ENCODE measurements around the gene GPR35.

The GPR35 gene, protein sequence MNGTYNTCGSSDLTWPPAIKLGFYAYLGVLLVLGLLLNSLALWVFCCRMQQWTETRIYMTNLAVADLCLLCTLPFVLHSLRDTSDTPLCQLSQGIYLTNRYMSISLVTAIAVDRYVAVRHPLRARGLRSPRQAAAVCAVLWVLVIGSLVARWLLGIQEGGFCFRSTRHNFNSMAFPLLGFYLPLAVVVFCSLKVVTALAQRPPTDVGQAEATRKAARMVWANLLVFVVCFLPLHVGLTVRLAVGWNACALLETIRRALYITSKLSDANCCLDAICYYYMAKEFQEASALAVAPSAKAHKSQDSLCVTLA

DNA sequence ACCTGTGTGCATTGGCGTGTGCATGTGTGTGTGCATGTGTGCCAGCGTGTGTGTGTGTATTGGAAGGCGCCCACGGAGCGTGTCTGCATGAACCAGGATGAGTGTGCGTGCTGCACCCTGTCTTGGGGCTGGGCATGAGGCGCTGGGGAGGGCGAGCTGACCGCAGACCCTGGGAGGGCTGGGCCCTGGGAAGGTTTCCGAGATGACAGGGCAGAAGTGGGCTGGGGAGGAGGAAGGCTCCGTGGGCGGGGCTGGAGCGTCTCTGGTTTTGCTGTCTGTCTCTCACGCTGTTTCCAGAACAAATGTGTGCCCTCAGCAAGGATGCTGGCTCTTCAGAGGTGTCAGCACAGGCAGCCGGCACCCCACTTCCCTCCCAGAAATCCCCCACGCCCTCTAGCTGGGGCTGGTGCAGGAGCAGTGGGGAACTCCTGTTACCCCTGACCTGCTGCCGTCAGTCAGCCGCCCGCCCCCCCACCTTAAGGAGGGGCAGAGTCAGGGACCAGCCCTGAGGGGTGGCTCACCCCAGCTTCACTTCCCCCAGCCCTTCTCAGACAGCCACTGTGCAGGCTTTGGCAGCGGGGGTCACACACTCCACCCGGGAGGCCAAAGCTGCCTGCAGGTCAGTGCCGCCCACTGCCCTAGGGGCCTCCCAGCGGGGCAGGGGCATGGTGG lies at the start of gene GPR35:
TSS of gene GPR35 (plus strand) at position 531 of the 672 bp plus-strand sequence. CDS start 4,473 bp downstream, outside the sequence.
- Histone ChIP-seq H3K79me2 (ENCODE audit: low read length) (no peaks in the 10 kb centered on the region), H4K20me1 (ENCODE audit: insufficient read depth, low read length) (no peaks in the 10 kb centered on the region), H3K9me3 (ENCODE audit: insufficient read depth, low read length) (no peaks in the 10 kb centered on the region), H3K4me3 (ENCODE audit: low read length) (peak within 1 kb of the TSS; percentile 60), H3K27me3 (ENCODE audit: low read depth, low read length) (no peaks in the 10 kb centered on the region), H3K4me2 (ENCODE audit: low read length) (peak within 1 kb of the TSS; percentile 62), H3K27ac (ENCODE audit: low read length) (no peak within 1 kb of the TSS), H3K9ac (ENCODE audit: low read length) (no peak within 1 kb of the TSS), H3K36me3 (replicated peaks; ENCODE audit: low read depth, low read length) (no peaks in the 10 kb centered on the region), H3K4me1 (ENCODE audit: low read length) (peaks cover 37% of the 10 kb centered on the region), H2AFZ (ENCODE audit: low read depth, low read length) (no peak within 1 kb of the TSS)
- TF ChIP-seq, protein P1, sequence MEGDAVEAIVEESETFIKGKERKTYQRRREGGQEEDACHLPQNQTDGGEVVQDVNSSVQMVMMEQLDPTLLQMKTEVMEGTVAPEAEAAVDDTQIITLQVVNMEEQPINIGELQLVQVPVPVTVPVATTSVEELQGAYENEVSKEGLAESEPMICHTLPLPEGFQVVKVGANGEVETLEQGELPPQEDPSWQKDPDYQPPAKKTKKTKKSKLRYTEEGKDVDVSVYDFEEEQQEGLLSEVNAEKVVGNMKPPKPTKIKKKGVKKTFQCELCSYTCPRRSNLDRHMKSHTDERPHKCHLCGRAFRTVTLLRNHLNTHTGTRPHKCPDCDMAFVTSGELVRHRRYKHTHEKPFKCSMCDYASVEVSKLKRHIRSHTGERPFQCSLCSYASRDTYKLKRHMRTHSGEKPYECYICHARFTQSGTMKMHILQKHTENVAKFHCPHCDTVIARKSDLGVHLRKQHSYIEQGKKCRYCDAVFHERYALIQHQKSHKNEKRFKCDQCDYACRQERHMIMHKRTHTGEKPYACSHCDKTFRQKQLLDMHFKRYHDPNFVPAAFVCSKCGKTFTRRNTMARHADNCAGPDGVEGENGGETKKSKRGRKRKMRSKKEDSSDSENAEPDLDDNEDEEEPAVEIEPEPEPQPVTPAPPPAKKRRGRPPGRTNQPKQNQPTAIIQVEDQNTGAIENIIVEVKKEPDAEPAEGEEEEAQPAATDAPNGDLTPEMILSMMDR (IDR thresholded peaks at IDR 0.05; ENCODE audit: low read depth, low read length): no peak
- TF ChIP-seq EZH2phosphoT487 (IDR thresholded peaks at IDR 0.05; ENCODE audit: low read depth): no peak

DNA sequence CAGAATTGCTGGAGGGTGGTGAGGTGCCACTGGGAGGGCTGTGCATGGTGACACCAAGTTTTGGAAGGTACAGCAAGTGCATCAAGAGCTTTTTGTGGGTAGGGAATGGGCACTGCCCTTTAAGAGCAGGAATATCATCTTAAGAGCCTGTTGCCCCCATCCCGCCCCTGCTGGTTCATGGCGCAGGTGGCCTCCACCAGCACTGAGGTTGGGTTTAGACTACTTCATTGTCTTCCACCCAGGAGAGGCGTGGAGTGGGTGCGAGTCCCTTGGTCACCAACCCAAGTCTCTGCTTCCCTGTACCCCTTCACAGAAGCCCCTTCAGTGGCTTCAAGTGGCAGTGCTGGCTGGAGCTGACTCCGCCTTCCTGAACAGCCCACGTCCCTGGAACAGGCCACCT lies 49.2 kb upstream of the GPR35 start:
- Histone ChIP-seq H3K79me2 (ENCODE audit: low read length) (peaks cover 14% of the 10 kb centered on the region), H3K27ac (ENCODE audit: low read length) (no peak overlapping the region), H2AFZ (ENCODE audit: low read depth, low read length) (no peak overlapping the region), H3K4me3 (ENCODE audit: low read length) (no peak overlapping the region), H3K9me3 (ENCODE audit: insufficient read depth, low read length) (no peaks in the 10 kb centered on the region), H3K36me3 (replicated peaks; ENCODE audit: low read depth, low read length) (peaks cover 8% of the 10 kb centered on the region), H4K20me1 (ENCODE audit: insufficient read depth, low read length) (no peaks in the 10 kb centered on the region), H3K9ac (ENCODE audit: low read length) (no peak overlapping the region), H3K27me3 (ENCODE audit: low read depth, low read length) (no peaks in the 10 kb centered on the region), H3K4me2 (ENCODE audit: low read length) (no peak overlapping the region), H3K4me1 (ENCODE audit: low read length) (peaks cover 26% of the 10 kb centered on the region)
- TF ChIP-seq, protein P1 (IDR thresholded peaks at IDR 0.05; ENCODE audit: low read depth, low read length): no peak
- no peak for TF ChIP-seq EZH2phosphoT487 (IDR thresholded peaks at IDR 0.05; ENCODE audit: low read depth)

DNA sequence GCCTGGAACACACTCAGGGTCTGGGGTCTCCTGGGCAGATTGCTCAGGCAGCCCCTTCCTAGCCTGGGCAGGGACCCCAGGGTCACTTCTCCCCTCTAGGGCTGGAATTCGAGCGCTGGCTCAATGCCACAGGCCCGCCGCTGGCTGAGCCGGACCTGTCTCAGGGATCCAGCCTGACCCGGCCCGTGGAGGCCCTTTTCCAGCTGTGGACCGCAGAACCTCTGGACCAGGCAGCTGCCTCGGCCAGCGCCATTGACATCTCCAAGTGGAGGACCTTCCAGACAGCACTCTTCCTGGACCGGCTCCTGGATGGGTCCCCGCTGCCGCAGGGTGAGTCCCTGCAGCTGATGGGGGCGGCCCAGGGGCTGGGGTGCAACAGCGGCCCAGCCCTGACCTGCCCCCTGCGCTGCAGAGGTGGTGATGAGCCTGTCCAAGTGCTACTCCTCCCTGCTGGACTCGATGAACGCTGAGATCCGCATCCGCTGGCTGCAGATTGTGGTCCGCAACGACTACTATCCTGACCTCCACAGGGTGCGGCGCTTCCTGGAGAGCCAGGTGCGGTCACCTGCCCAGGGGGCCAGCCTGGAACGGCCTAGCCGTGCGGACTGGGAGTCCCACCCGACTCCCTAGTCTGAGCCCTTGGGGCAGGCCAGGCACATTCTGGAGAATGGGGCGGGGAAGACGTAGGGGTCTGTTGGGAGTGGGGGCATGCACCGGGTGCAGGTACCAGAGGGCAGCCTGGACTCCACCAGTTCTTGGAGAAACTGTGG lies 48.7 kb upstream of the GPR35 start:
- TF ChIP-seq EZH2phosphoT487 (IDR thresholded peaks at IDR 0.05; ENCODE audit: low read depth): no peak
- TF ChIP-seq, protein P1 (IDR thresholded peaks at IDR 0.05; ENCODE audit: low read depth, low read length): no peak
- no peak overlapping the region for H3K27ac ChIP-seq (ENCODE audit: low read length)
- peaks cover 26% of the 10 kb centered on the region for H3K4me1 ChIP-seq (ENCODE audit: low read length)
- no peaks in the 10 kb centered on the region for H4K20me1 ChIP-seq (ENCODE audit: insufficient read depth, low read length)
- H3K79me2 ChIP-seq (ENCODE audit: low read length): peaks cover 14% of the 10 kb centered on the region
- H3K9me3 ChIP-seq (ENCODE audit: insufficient read depth, low read length): no peaks in the 10 kb centered on the region
- no peaks in the 10 kb centered on the region for H3K27me3 ChIP-seq (ENCODE audit: low read depth, low read length)
- no peak overlapping the region for H2AFZ ChIP-seq (ENCODE audit: low read depth, low read length)
- no peak overlapping the region for H3K4me3 ChIP-seq (ENCODE audit: low read length)
- peaks cover 14% of the 10 kb centered on the region for H3K36me3 ChIP-seq (replicated peaks; ENCODE audit: low read depth, low read length)
- no peak overlapping the region for H3K4me2 ChIP-seq (ENCODE audit: low read length)
- no peak overlapping the region for H3K9ac ChIP-seq (ENCODE audit: low read length)

Measured in OCI-LY3 (cell line).